Measurements from ENCODE around the gene PTPRK.

PTPRK gene

DNA sequence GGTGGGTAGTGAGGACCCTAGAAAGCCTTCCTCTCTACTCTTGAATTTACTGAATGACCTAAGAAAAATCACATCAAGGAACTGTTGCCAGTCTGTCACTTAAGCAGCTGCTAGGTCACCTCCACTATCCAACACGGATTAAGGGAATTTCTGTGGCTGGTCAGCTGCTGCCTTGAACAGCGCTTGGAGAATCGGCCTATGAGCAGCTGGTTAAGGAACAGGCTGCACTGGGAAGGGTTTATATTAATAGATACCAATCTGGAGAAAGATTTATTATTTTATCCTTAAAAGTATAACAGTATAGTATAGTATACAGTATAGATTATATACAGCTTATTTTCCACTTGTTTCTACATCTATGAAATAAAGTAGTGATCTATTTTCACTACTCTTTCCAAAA, 6.5 kb downstream of the PTPRK start:
- H3K79me2 ChIP-seq, result no peaks in the 10 kb centered on the region
- H3K4me1 ChIP-seq, result peaks cover 4% of the 10 kb centered on the region
- no peak overlapping the region for H3K4me3 ChIP-seq (ENCODE audit: low read depth, low read length)
- H3K4me2 ChIP-seq (ENCODE audit: low read length), result no peak overlapping the region
- H2AFZ ChIP-seq, result no peak overlapping the region
- H3K27ac ChIP-seq, result no peak overlapping the region
- H3K9ac ChIP-seq, result no peak overlapping the region
- H3K27me3 ChIP-seq (ENCODE audit: control insufficient read depth, insufficient read depth, low read length), result no peaks in the 10 kb centered on the region
- no peaks in the 10 kb centered on the region for H3K36me3 ChIP-seq (ENCODE audit: control insufficient read depth, insufficient read depth, low read length)
- TF ChIP-seq, protein P1, sequence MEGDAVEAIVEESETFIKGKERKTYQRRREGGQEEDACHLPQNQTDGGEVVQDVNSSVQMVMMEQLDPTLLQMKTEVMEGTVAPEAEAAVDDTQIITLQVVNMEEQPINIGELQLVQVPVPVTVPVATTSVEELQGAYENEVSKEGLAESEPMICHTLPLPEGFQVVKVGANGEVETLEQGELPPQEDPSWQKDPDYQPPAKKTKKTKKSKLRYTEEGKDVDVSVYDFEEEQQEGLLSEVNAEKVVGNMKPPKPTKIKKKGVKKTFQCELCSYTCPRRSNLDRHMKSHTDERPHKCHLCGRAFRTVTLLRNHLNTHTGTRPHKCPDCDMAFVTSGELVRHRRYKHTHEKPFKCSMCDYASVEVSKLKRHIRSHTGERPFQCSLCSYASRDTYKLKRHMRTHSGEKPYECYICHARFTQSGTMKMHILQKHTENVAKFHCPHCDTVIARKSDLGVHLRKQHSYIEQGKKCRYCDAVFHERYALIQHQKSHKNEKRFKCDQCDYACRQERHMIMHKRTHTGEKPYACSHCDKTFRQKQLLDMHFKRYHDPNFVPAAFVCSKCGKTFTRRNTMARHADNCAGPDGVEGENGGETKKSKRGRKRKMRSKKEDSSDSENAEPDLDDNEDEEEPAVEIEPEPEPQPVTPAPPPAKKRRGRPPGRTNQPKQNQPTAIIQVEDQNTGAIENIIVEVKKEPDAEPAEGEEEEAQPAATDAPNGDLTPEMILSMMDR (IDR thresholded peaks at IDR 0.05), result no peak
- H3K9me3 ChIP-seq (ENCODE audit: control insufficient read depth, low read length), result no peaks in the 10 kb centered on the region

DNA sequence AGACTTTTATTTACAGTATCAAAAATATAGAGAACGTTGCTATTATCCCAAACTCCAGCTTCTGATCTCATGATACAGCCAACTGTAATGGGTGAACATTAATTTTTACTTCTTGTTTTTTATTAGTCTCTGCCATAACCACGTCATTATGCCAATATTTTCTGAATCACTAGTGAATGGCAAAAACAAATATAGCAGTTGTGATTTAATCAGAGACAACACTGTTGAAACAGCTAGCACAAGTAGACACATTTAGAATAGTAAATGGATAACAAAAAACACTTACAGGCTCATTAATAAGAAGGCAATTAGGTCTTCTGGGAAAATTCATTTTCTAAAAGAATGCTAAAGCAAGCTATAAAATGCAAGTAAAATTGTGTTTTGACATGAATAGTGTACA, 8.1 kb downstream of the PTPRK start:
- Histone ChIP-seq H3K27ac (no peak overlapping the region), H3K9me3 (ENCODE audit: control insufficient read depth, low read length) (no peaks in the 10 kb centered on the region), H3K4me3 (ENCODE audit: low read depth, low read length) (no peak overlapping the region), H3K36me3 (ENCODE audit: control insufficient read depth, insufficient read depth, low read length) (no peaks in the 10 kb centered on the region), H3K4me2 (ENCODE audit: low read length) (no peak overlapping the region), H3K79me2 (no peaks in the 10 kb centered on the region), H2AFZ (no peak overlapping the region), H3K9ac (no peak overlapping the region), H3K4me1 (no peaks in the 10 kb centered on the region), H3K27me3 (ENCODE audit: control insufficient read depth, insufficient read depth, low read length) (no peaks in the 10 kb centered on the region)
- TF ChIP-seq, protein P1 (IDR thresholded peaks at IDR 0.05), result no peak

DNA sequence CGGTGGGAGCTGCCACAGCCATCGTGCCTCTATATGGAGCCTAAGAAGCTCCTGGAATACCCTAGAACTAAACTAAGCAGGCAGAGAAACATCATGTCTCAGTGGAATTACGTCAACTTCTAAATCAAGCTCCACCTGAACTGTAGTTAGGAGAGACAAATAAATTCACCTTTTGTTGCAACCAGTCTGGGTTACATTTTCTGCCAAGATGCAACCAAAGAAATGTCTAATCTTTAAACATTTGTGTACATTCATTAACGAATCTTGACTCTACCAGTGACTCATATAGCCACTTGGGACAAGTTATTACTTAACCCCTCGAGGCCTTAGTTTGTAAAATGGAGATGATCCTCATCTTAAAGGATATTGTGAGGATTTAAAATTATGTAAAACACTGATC, 8.9 kb downstream of the PTPRK start:
- no peak overlapping the region for H3K27ac ChIP-seq
- no peaks in the 10 kb centered on the region for H3K79me2 ChIP-seq
- H3K36me3 ChIP-seq (ENCODE audit: control insufficient read depth, insufficient read depth, low read length), result no peaks in the 10 kb centered on the region
- TF ChIP-seq, protein P1 (IDR thresholded peaks at IDR 0.05), result no peak
- no peaks in the 10 kb centered on the region for H3K27me3 ChIP-seq (ENCODE audit: control insufficient read depth, insufficient read depth, low read length)
- no peaks in the 10 kb centered on the region for H3K9me3 ChIP-seq (ENCODE audit: control insufficient read depth, low read length)
- H3K4me1 ChIP-seq, result no peaks in the 10 kb centered on the region
- no peak overlapping the region for H3K4me2 ChIP-seq (ENCODE audit: low read length)
- H2AFZ ChIP-seq, result no peak overlapping the region
- H3K9ac ChIP-seq, result no peak overlapping the region
- H3K4me3 ChIP-seq (ENCODE audit: low read depth, low read length), result no peak overlapping the region

DNA sequence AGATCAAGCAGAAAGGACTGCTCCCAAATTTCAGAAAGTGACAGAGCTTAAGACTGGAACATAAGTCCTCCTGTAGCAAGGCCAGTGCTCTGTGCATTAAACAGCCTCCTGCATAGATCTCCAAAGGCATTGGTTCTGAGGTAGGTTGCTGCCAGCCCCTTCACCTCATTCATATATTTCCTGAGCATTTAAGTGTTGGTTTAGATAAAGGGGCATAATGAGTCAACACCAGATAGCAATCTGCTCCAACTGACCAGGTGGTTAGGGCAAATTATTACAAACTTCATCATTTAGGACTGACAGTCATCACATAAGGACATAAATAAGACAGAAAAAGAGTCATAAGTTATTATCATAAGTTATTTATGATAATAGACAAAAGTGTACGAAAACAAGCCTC, 10.7 kb downstream of the PTPRK start:
- no peaks in the 10 kb centered on the region for H3K9me3 ChIP-seq (ENCODE audit: control insufficient read depth, low read length)

More for the DNA sequence above, 10.7 kb downstream of the PTPRK start:
- H3K36me3 ChIP-seq (ENCODE audit: control insufficient read depth, insufficient read depth, low read length), result no peaks in the 10 kb centered on the region
- H3K9ac ChIP-seq, result no peak overlapping the region
- H3K4me2 ChIP-seq (ENCODE audit: low read length), result no peak overlapping the region
- H3K4me3 ChIP-seq (ENCODE audit: low read depth, low read length), result no peak overlapping the region
- no peak overlapping the region for H2AFZ ChIP-seq
- H3K27ac ChIP-seq, result no peak overlapping the region
- no peaks in the 10 kb centered on the region for H3K4me1 ChIP-seq
- no peaks in the 10 kb centered on the region for H3K27me3 ChIP-seq (ENCODE audit: control insufficient read depth, insufficient read depth, low read length)
- TF ChIP-seq, protein P1 (IDR thresholded peaks at IDR 0.05), result no peak
- no peaks in the 10 kb centered on the region for H3K79me2 ChIP-seq

Data from parathyroid adenoma (tissue), 2 donors.